ENCODE data around the gene TMEM37.

GRCh38 chr2:119421741-119422140 is 9.9 kb upstream of the TMEM37 start:
- TF ChIP-seq CTCF (IDR thresholded peaks at IDR 0.05; ENCODE audit: poor library complexity) (no peak), EZH2 (IDR thresholded peaks at IDR 0.05; ENCODE audit: borderline replicate concordance) (no peak)
